GM12878 (cell line): Measurements from ENCODE around the gene IQCH. TPM values are rescaled to one million over a fixed set of nuclear protein-coding genes. Genes with fewer than 3 reads are reported as not detected.

Experiments used
- ATAC-seq: fragments of 200-7000 bp; cut with Tn5 transposase; 3 replicates; pipeline ENCODE4 v1.9.1; 2020; ENCODE audit warnings: mild to moderate bottlenecking, moderate library complexity
- BruUV-seq: library from RNA; stranded (reverse); fragments of 400-500 nt; replicated peaks from 2 replicates; lab custom pipeline; 2021; lab: Mats Ljungman, UMichigan
- CTCF ChIA-PET: fragments of 300-600 bp; sonication (Branson Sonifier 250); formaldehyde crosslinking; extraction: SDS; loops from one replicate; lab custom pipeline; 2021; ENCODE audit warnings: inconsistent platforms; lab: Yijun Ruan, JAX
- POLR2A ChIA-PET: fragments of 350-600 bp; formaldehyde crosslinking; extraction: SDS; loops from one replicate; lab custom pipeline; 2021; ENCODE audit warnings: inconsistent platforms; lab: Charles Lee
- RAD21 ChIA-PET: fragments of 300-600 bp; sonication (Branson Sonifier 250); formaldehyde crosslinking; loops from one replicate; lab custom pipeline; 2023; ENCODE audit warnings: antibody characterized with exemption; ENCODE audit not compliant: unreplicated experiment; lab: Charles Lee
- SMC1A ChIA-PET: fragments of 300-600 bp; sonication (Branson Sonifier 250); formaldehyde crosslinking; loops from one replicate; lab custom pipeline; 2023; ENCODE audit not compliant: unreplicated experiment, uncharacterized antibody; lab: Charles Lee
- DNase-seq: peaks from one replicate; pipeline ENCODE4 v3.0.0-alpha.2; 2011; ENCODE audit warnings: low read depth, low spot score
- FAIRE-seq: peaks from 3 replicates; lab custom pipeline; 2011; peaks lifted over from hg19 to GRCh38; lab: Jason Lieb, UNC
- H2AFZ ChIP-seq: 2 replicates; pipeline ENCODE4 v1.6.0; 2011; ENCODE audit warnings: low read depth, low read length, control low read depth; ENCODE audit not compliant: control insufficient read depth
- H3K27ac ChIP-seq: 2 replicates; pipeline ENCODE4 v1.5.1; 2011; ENCODE audit warnings: control low read depth; ENCODE audit not compliant: control insufficient read depth, insufficient read depth
- H3K27me3 ChIP-seq, 2 experiments: replicated peaks in 1 of 2; 2 replicates each; pipeline versions ENCODE4 v1.6.0 to v1.6.1; 2011; ENCODE audit warnings: low read length in 1 of 2; ENCODE audit not compliant: control insufficient read depth in 2 of 2, insufficient read depth in 2 of 2
- H3K36me3 ChIP-seq, 2 experiments: 2 replicates each; pipeline ENCODE4 v1.5.1; 2011; ENCODE audit warnings: low read length in 1 of 2; ENCODE audit not compliant: control insufficient read depth in 2 of 2, insufficient read depth in 2 of 2
- H3K4me1 ChIP-seq: 2 replicates; pipeline ENCODE4 v1.6.1; 2011; ENCODE audit warnings: mild to moderate bottlenecking, low read length, moderate library complexity, mixed read lengths; ENCODE audit not compliant: control insufficient read depth, insufficient read depth
- H3K4me2 ChIP-seq: 2 replicates; pipeline ENCODE4 v1.6.0; 2011; ENCODE audit warnings: control low read depth; ENCODE audit not compliant: control insufficient read depth, insufficient read depth
- H3K4me3 ChIP-seq: fragments of 200-600 bp; sonication (generic); 2 replicates; pipeline ENCODE4 v1.5.1; 2016
- H3K79me2 ChIP-seq: 2 replicates; pipeline ENCODE4 v1.6.0; 2011; ENCODE audit warnings: low read length; ENCODE audit not compliant: control insufficient read depth, insufficient read depth
- H3K9ac ChIP-seq: 2 replicates; pipeline ENCODE4 v1.8.0; 2011; ENCODE audit warnings: low read length, control low read depth, mixed read lengths; ENCODE audit not compliant: control insufficient read depth, insufficient read depth
- H3K9me3 ChIP-seq: replicated peaks from 3 replicates; pipeline ENCODE4 v1.5.1; 2011; ENCODE audit warnings: mild to moderate bottlenecking, low read length; ENCODE audit not compliant: control insufficient read depth, insufficient read depth
- H4K20me1 ChIP-seq: 2 replicates; pipeline ENCODE4 v1.6.0; 2011; ENCODE audit not compliant: control insufficient read depth, insufficient read depth
- EP300 ChIP-seq, 2 experiments: fragments of 150-350 bp in 1 of 2; IDR thresholded peaks; 2 replicates each; pipeline ENCODE4 v1.6.1; 2011 to 2012; ENCODE audit warnings: low read depth in 2 of 2, low read length in 2 of 2, borderline replicate concordance in 1 of 2, improper control_type of control experiment in 1 of 2, inconsistent platforms in 1 of 2; ENCODE audit not compliant: control insufficient read depth in 1 of 2
- LARP7 ChIP-seq: fragments of 450-650 bp; IDR thresholded peaks from 2 replicates; pipeline ENCODE4 v1.6.1; 2017; ENCODE audit warnings: mild to moderate bottlenecking
- MYC ChIP-seq: IDR thresholded peaks from 2 replicates; pipeline ENCODE4 v1.6.1; 2011; ENCODE audit warnings: mild to moderate bottlenecking, low read length, moderate library complexity, inconsistent platforms; ENCODE audit not compliant: insufficient read depth, insufficient replicate concordance, insufficient read length, severe bottlenecking
- NFYB ChIP-seq: IDR thresholded peaks from 2 replicates; pipeline ENCODE4 v1.6.1; 2011; ENCODE audit warnings: low read depth, mild to moderate bottlenecking, low read length, improper control_type of control experiment, moderate library complexity; ENCODE audit not compliant: insufficient read depth
- NR2C1 ChIP-seq: fragments of 450-650 bp; IDR thresholded peaks from 2 replicates; pipeline ENCODE4 v1.6.1; 2017; ENCODE audit warnings: antibody characterized with exemption, mild to moderate bottlenecking, moderate library complexity
- POU2F2 ChIP-seq: IDR thresholded peaks from 3 replicates; pipeline ENCODE4 v1.6.1; 2011; ENCODE audit warnings: low read depth, mild to moderate bottlenecking, low read length, borderline replicate concordance
- SMAD1 ChIP-seq: fragments of 450-650 bp; IDR thresholded peaks from 2 replicates; pipeline ENCODE4 v1.6.1; 2018; ENCODE audit warnings: mild to moderate bottlenecking, low read depth; ENCODE audit not compliant: partially characterized antibody
- SMC3 ChIP-seq: IDR thresholded peaks from 2 replicates; pipeline ENCODE4 v1.6.1; 2011; ENCODE audit warnings: low read length, improper control_type of control experiment, borderline replicate concordance
- SPI1 ChIP-seq: IDR thresholded peaks from 2 replicates; pipeline ENCODE4 v1.6.1; 2011; ENCODE audit warnings: low read depth, mild to moderate bottlenecking, low read length, moderate library complexity, borderline replicate concordance; ENCODE audit not compliant: insufficient read depth
- SUPT20H ChIP-seq: IDR thresholded peaks from 2 replicates; pipeline ENCODE4 v1.6.1; 2011; ENCODE audit warnings: low read depth, mild to moderate bottlenecking, low read length, moderate library complexity, borderline replicate concordance; ENCODE audit not compliant: control insufficient read depth
- WGBS: methylation state at CpG from one replicate; pipeline ENCODE4 v1.1.6; 2016; ENCODE audit warnings: low lambda C conversion rate; ENCODE audit not compliant: insufficient replicate concordance, insufficient coverage; ENCODE audit errors: missing lambda C conversion rate; 5-methylcytosine and 5-hydroxymethylcytosine counted together
- in situ Hi-C: fragments of 300-500 bp; cut with MboI; formaldehyde crosslinking; loops from 9 replicates; pipeline ENCODE4 v1.14.3; 2018; ENCODE audit warnings: mixed read lengths
- intact Hi-C: fragments of 100-400 bp; cut with micrococcal nuclease; formaldehyde crosslinking; loops from one replicate; pipeline ENCODE4 v1.14.2; 2022; ENCODE audit not compliant: unreplicated experiment
- polyA plus RNA-seq, 11 experiments: library from polyadenylated mRNA; depleted of rRNA in 4 of 11; unstranded in 6 of 11; stranded (reverse) in 5 of 11; fragments of >200 nt; fragmentation: Nextera tagmentation in 4 of 11; fragmentation: Illumina TruSeq in 1 of 11; extraction: Ambion mirVana in 4 of 11; extraction: Trizol in 1 of 11; gene quantifications; 1 replicate in 1 of 11; 2 replicates in 10 of 11; pipeline versions ENCODE4 v1.2.1 to v1.2.3, GENCODE V29; 2011 to 2016; ENCODE audit warnings: inconsistent platforms in 2 of 11, missing spikeins in 2 of 11, low read depth in 1 of 11
- total RNA-seq, 4 experiments: library from RNA; depleted of rRNA in 3 of 4; stranded (reverse); fragments of >200 nt in 3 of 4; fragmentation: Illumina TruSeq in 1 of 4; extraction: Trizol in 1 of 4; gene quantifications; 2 replicates each; pipeline versions ENCODE4 v1.2.1 to v1.2.3, GENCODE V29; 2013 to 2021
- TF ChIP-seq, protein P1 (sequence below): fragments of 450-650 bp; IDR thresholded peaks from 2 replicates; pipeline ENCODE4 v1.6.1; 2014; ENCODE audit warnings: mild to moderate bottlenecking
- TF ChIP-seq, protein P2 (sequence below): fragments of 150-350 bp; IDR thresholded peaks from 2 replicates; pipeline ENCODE4 v1.6.1; 2014; ENCODE audit warnings: mild to moderate bottlenecking, low read depth, low read length

IQCH gene
- total and polyA plus RNA-seq, 10 of the 15 experiments (the other 5 are each of a cell fraction or from before 2014, with no cell fraction given): 0.29 to 1.3 (median 0.99) TPM

DNA sequence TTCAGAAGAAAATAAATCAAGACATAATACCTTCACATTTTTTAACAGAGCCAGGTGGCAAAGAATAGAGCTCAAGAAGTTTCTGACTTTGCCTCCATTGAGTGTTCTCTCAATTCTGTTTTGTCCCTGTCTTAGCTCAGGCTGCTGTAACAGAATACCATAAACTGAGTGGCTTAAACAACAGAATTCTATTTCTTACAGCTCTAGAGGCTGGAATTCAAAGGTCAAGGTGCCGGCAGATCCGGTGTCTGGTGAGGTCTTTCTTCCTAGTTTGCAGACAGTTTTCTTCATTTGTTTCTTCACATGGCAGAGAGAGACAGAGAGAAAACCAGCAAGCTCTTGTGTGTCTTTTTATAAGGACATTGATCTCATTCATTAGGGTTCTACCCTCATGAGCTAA, 25.6 kb downstream of the IQCH start:
- no peak for FAIRE-seq
- in situ Hi-C loops (no loop called here), intact Hi-C loops (no loop called here)
- ChIA-PET POLR2A (no interaction called here), RAD21 (interaction anchor here (1.2 to 2.5 kb wide), 2 partner anchors 17 to 334 kb away, joined by 3 to 5 read pairs; no protein-coding TSS in a partner anchor), CTCF (interaction anchor here (0.7 to 1.1 kb wide), 3 partner anchors 15 to 40 kb away, joined by 3 to 4 read pairs (median 3); no protein-coding TSS in a partner anchor), SMC1A (interaction anchor here (0.6 to 1.4 kb wide), 3 partner anchors 18 to 174 kb away, joined by 3 read pairs; no protein-coding TSS in a partner anchor)
- no peak overlapping the region for H3K9ac ChIP-seq
- H3K27me3 ChIP-seq: no peaks in the 10 kb centered on the region
- H4K20me1 ChIP-seq: no peaks in the 10 kb centered on the region
- no peak for TF ChIP-seq SMC3
- no peak for TF ChIP-seq NR2C1
- no peak for TF ChIP-seq SPI1
- TF ChIP-seq, protein P1, sequence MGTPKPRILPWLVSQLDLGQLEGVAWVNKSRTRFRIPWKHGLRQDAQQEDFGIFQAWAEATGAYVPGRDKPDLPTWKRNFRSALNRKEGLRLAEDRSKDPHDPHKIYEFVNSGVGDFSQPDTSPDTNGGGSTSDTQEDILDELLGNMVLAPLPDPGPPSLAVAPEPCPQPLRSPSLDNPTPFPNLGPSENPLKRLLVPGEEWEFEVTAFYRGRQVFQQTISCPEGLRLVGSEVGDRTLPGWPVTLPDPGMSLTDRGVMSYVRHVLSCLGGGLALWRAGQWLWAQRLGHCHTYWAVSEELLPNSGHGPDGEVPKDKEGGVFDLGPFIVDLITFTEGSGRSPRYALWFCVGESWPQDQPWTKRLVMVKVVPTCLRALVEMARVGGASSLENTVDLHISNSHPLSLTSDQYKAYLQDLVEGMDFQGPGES: no peak
- H3K9me3 ChIP-seq: no peaks in the 10 kb centered on the region; the same call in 2 of the 3 replicates
- no peak overlapping the region for H2AFZ ChIP-seq
- no peak for ATAC-seq
- H3K4me2 ChIP-seq: no peak overlapping the region
- H3K4me1 ChIP-seq: no peaks in the 10 kb centered on the region
- 97% methylated on average over 2 of the region's 2 CpGs for WGBS
- H3K4me3 ChIP-seq: no peak overlapping the region
- BruUV-seq: no TSS peak
- H3K27ac ChIP-seq: no peak overlapping the region
- no peak for DNase-seq
- H3K79me2 ChIP-seq: no peaks in the 10 kb centered on the region
- no peaks in the 10 kb centered on the region for H3K36me3 ChIP-seq

DNA sequence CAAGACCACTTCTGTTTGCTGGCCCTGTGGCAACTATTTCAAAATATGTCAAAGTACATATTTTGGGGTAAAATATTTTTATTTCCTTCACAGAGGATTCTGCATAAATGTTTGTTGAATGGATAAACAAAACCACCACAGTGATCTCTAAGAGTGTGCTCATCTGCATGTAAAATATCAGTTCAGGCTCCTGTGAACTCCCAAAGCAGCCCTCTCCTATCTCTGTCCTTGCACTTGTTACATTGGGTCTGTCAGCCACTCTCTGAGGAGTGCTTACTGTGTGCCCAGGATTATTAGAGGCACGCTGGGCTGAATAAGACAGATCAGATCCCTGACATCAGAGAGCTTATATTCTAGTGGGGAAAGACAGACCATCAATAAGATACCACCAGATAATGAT, 27.1 kb downstream of the IQCH start:
- in situ Hi-C loops (no loop called here), intact Hi-C loops (no loop called here)
- H3K27me3 ChIP-seq: no peaks in the 10 kb centered on the region
- no peaks in the 10 kb centered on the region for H3K4me1 ChIP-seq
- no peak overlapping the region for H3K9ac ChIP-seq
- no peaks in the 10 kb centered on the region for H4K20me1 ChIP-seq
- ChIA-PET SMC1A (interaction anchor here (1.0 to 1.7 kb wide), 4 partner anchors 10 to 201 kb away, joined by 3 to 6 read pairs (median 4); no protein-coding TSS in a partner anchor), POLR2A (interaction anchor here (0.6 kb wide), 1 partner anchor 129 kb away, joined by 4 read pairs; no protein-coding TSS in a partner anchor), CTCF (interaction anchor here (0.8 kb wide), 1 partner anchor 44 kb away, joined by 3 read pairs; no protein-coding TSS in a partner anchor), RAD21 (interaction anchor here (1.2 kb wide), 1 partner anchor 8 kb away, joined by 3 read pairs; no protein-coding TSS in a partner anchor)
- ATAC-seq (no peak), DNase-seq (no peak), FAIRE-seq (no peak)
- BruUV-seq: no TSS peak
- H3K4me2 ChIP-seq: no peak overlapping the region
- no peak overlapping the region for H3K4me3 ChIP-seq
- no peak for TF ChIP-seq SUPT20H
- no peak for TF ChIP-seq LARP7
- no peak for TF ChIP-seq EP300 (IDR thresholded peaks at IDR 0.05; ENCODE audit: borderline replicate concordance in 1 of 2, control insufficient read depth in 1 of 2, low read depth in 2 of 2, low read length in 2 of 2)
- TF ChIP-seq SMAD1: no peak
- TF ChIP-seq MYC: no peak
- TF ChIP-seq NFYB: no peak
- TF ChIP-seq, protein P2, sequence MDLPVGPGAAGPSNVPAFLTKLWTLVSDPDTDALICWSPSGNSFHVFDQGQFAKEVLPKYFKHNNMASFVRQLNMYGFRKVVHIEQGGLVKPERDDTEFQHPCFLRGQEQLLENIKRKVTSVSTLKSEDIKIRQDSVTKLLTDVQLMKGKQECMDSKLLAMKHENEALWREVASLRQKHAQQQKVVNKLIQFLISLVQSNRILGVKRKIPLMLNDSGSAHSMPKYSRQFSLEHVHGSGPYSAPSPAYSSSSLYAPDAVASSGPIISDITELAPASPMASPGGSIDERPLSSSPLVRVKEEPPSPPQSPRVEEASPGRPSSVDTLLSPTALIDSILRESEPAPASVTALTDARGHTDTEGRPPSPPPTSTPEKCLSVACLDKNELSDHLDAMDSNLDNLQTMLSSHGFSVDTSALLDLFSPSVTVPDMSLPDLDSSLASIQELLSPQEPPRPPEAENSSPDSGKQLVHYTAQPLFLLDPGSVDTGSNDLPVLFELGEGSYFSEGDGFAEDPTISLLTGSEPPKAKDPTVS: no peak
- no peak for TF ChIP-seq POU2F2
- H2AFZ ChIP-seq: no peak overlapping the region
- H3K27ac ChIP-seq: no peak overlapping the region
- H3K9me3 ChIP-seq: no peaks in the 10 kb centered on the region
- H3K36me3 ChIP-seq: no peaks in the 10 kb centered on the region
- WGBS: 46% methylated on average over 1 of the region's 1 CpG
- no peaks in the 10 kb centered on the region for H3K79me2 ChIP-seq
